Natural killer cell (primary cell): ENCODE results near the gene ZFR2. TPM values are rescaled to one million over a fixed set of nuclear protein-coding genes. Genes with fewer than 3 reads are reported as not detected.
"Not testable (repeated sequence)": the region's sequence is repeated elsewhere in the genome, so short reads cannot be mapped to it uniquely, and the experiment has no call there.

Experiments used
- ATAC-seq, 3 donors: fragments of 150-1000 bp in 2 of 3; fragments of 200-7000 bp in 1 of 3; cut with Tn5 transposase; 1 replicate in 1 of 3; 2 replicates in 2 of 3; pipeline ENCODE4 v1.10.0; 2021; ENCODE audit warnings: mild to moderate bottlenecking in 2 of 3, moderate library complexity in 2 of 3
- DNase-seq, 2 donors: peaks; one replicate each; pipeline versions ENCODE4 v3.0.0 to v3.0.0-alpha.2; 2013 to 2021; ENCODE audit warnings: mixed read lengths in 1 of 2
- H3K27ac ChIP-seq: one replicate; pipeline ENCODE4 v1.5.1; 2013; ENCODE audit warnings: mild to moderate bottlenecking, low read length
- H3K27me3 ChIP-seq: one replicate; pipeline ENCODE4 v1.6.1; 2013; ENCODE audit warnings: low read length; ENCODE audit not compliant: control insufficient read depth, insufficient read depth
- H3K36me3 ChIP-seq: one replicate; pipeline ENCODE4 v1.6.1; 2013; ENCODE audit warnings: low read length; ENCODE audit not compliant: control insufficient read depth, insufficient read depth
- H3K4me1 ChIP-seq: one replicate; pipeline ENCODE4 v1.6.1; 2013; ENCODE audit warnings: low read length; ENCODE audit not compliant: control insufficient read depth, insufficient read depth
- H3K4me3 ChIP-seq: one replicate; pipeline ENCODE4 v1.5.1; 2013; ENCODE audit warnings: low read length
- H3K9me3 ChIP-seq: one replicate; pipeline ENCODE4 v1.6.1; 2013; ENCODE audit warnings: low read length; ENCODE audit not compliant: control insufficient read depth, insufficient read depth
- H3K27ac Mint-ChIP-seq, 2 donors: one replicate each; pipeline ENCODE4 v1.8.0; 2022; ENCODE audit warnings: mild to moderate bottlenecking in 2 of 2, mixed read lengths in 2 of 2, moderate library complexity in 1 of 2
- H3K27me3 Mint-ChIP-seq, 2 donors: one replicate each; pipeline ENCODE4 v1.8.0; 2022; ENCODE audit warnings: low read depth in 2 of 2, mixed read lengths in 2 of 2
- H3K36me3 Mint-ChIP-seq: one replicate; pipeline ENCODE4 v1.8.0; 2022; ENCODE audit warnings: mixed read lengths
- H3K4me1 Mint-ChIP-seq, 2 donors: one replicate each; pipeline ENCODE4 v1.8.0; 2022; ENCODE audit warnings: mixed read lengths in 2 of 2
- H3K4me3 Mint-ChIP-seq: one replicate; pipeline ENCODE4 v1.8.0; 2022; ENCODE audit warnings: mild to moderate bottlenecking, moderate library complexity, mixed read lengths
- H3K9me3 Mint-ChIP-seq, 2 donors: one replicate each; pipeline ENCODE4 v1.8.0; 2022; ENCODE audit warnings: mixed read lengths in 2 of 2
- WGBS: methylation state at CpG from one replicate; pipeline ENCODE4 v1.1.7; 2013; ENCODE audit warnings: missing lambda C conversion rate; ENCODE audit not compliant: insufficient coverage; 5-methylcytosine and 5-hydroxymethylcytosine counted together
- intact Hi-C: fragments of 100-400 bp; cut with micrococcal nuclease; formaldehyde crosslinking; loops from one replicate; pipeline ENCODE4 v1.14.2; 2022
- total RNA-seq, 4 donors: library from RNA; stranded (reverse); fragments of 120-200 nt in 1 of 4; gene quantifications; one replicate each; pipeline versions ENCODE4 v1.2.3 to v1.2.4, GENCODE V29; 2013 to 2022
- TF ChIP-seq, protein P1 (sequence below): fragments of 200-600 bp; IDR thresholded peaks from one replicate; pipeline ENCODE4 v1.8.0; 2022; ENCODE audit warnings: antibody characterized with exemption

Gene ZFR2
- total RNA-seq, 3 donors from 2014 or later (not counting 1 experiment from before 2014, with no cell fraction given) = 1.6 to 4.4 (median 1.7) TPM

DNA sequence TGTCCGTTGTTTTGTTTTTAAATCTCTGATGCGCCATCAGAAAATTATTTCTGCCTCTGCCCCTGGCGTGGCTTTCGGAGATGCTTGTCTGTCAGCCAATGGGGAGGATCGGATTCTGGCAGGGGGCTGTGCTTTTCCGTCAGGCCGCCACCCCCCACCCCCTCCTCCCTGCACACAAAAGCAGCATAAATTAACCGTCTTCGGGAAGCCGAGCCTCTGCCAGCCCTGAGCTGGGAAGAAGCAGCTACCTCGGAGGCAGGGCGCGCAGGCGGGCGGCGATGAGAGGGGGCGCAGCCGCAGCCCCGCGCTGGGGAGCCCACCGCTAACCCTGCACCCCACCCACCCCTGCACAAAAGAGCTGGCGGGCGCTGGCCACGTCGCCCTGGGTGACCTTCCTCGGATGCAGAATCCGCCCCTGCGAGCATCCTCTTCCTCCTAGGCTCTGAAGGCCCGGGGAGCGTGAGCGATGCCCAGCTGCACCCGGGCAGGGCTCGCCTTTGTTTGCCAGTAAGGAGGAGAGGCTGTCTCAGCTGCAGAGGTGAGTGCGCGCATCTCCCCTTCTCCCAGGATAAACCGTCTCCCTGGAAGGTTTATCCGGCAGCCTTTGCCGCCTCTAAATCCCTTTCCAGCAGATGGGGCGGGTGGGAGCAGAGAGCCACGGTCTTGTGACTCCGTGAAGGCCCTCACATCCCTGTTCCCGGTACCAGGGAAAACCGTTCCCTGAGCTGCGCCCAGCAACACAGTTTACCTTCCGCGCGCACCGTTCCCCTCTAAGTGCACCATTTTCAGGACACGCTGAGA is 11.8 kb upstream of the ZFR2 start, which contains the start of gene ATCAY:
Gene ATCAY, plus strand, starts transcription at position 215 of the 801 bp plus-strand sequence. CDS start 5,083 bp downstream, outside the sequence.
- intact Hi-C loops = no loop called here

DNA sequence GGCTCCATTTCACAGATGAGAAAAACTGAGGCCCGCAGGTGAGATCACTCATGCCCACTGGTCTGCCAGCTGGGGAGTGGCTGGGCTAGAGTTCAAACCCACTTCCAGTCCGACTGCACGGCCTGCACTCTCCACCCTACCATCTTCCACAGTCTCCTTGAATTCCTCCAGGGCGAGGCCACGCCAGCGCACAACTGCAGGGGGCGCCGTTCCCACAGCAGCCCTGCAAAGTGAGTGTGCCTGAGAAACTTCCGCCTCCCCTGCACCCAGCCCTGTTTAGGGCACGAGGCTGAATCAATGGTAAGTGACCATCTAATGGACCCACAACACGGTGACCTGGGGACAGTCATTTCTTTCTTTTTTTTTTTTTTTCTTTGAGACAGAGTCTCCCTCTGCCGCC is 10.8 kb upstream of the ZFR2 start:
- intact Hi-C loops = no loop called here
- H3K27ac Mint-ChIP-seq = no peak overlapping the region
- no peak for DNase-seq
- no peak overlapping the region for H3K4me3 Mint-ChIP-seq
- TF ChIP-seq, protein P1, sequence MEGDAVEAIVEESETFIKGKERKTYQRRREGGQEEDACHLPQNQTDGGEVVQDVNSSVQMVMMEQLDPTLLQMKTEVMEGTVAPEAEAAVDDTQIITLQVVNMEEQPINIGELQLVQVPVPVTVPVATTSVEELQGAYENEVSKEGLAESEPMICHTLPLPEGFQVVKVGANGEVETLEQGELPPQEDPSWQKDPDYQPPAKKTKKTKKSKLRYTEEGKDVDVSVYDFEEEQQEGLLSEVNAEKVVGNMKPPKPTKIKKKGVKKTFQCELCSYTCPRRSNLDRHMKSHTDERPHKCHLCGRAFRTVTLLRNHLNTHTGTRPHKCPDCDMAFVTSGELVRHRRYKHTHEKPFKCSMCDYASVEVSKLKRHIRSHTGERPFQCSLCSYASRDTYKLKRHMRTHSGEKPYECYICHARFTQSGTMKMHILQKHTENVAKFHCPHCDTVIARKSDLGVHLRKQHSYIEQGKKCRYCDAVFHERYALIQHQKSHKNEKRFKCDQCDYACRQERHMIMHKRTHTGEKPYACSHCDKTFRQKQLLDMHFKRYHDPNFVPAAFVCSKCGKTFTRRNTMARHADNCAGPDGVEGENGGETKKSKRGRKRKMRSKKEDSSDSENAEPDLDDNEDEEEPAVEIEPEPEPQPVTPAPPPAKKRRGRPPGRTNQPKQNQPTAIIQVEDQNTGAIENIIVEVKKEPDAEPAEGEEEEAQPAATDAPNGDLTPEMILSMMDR = no peak
- Histone ChIP-seq H3K9me3 (no peaks in the 10 kb centered on the region), H3K27ac (no peak overlapping the region), H3K4me3 (no peak overlapping the region), H3K4me1 (peaks cover 14% of the 10 kb centered on the region), H3K36me3 (no peaks in the 10 kb centered on the region), H3K27me3 (peaks cover 36% of the 10 kb centered on the region)
- ATAC-seq = no peak
- peaks cover 0 to 5% of the 10 kb centered on the region in 2 donors for H3K4me1 Mint-ChIP-seq
- H3K27me3 Mint-ChIP-seq = peaks cover 0 to 20% of the 10 kb centered on the region in 2 donors
- H3K36me3 Mint-ChIP-seq = no peaks in the 10 kb centered on the region
- WGBS = 61% methylated on average over 12 of the region's 12 CpGs
- no peaks in the 10 kb centered on the region for H3K9me3 Mint-ChIP-seq

More for the DNA sequence above, 11.8 kb upstream of the ZFR2 start, which contains the start of gene ATCAY:
- Histone ChIP-seq H3K4me1 (peaks cover 14% of the 10 kb centered on the region), H3K4me3 (no peak within 1 kb of the TSS), H3K27me3 (peaks cover 36% of the 10 kb centered on the region), H3K9me3 (no peaks in the 10 kb centered on the region), H3K27ac (no peak within 1 kb of the TSS), H3K36me3 (no peaks in the 10 kb centered on the region)
- peaks cover 0 to 20% of the 10 kb centered on the region in 2 donors for H3K27me3 Mint-ChIP-seq
- H3K36me3 Mint-ChIP-seq = no peaks in the 10 kb centered on the region
- ATAC-seq (no peak), DNase-seq (no peak)
- no peak within 1 kb of the TSS for H3K4me3 Mint-ChIP-seq
- H3K9me3 Mint-ChIP-seq = no peaks in the 10 kb centered on the region
- H3K4me1 Mint-ChIP-seq = peaks cover 0 to 5% of the 10 kb centered on the region in 2 donors
- no peak within 1 kb of the TSS for H3K27ac Mint-ChIP-seq
- TF ChIP-seq, protein P1 = no peak
- WGBS = 5% methylated on average over 49 of the region's 49 CpGs

DNA sequence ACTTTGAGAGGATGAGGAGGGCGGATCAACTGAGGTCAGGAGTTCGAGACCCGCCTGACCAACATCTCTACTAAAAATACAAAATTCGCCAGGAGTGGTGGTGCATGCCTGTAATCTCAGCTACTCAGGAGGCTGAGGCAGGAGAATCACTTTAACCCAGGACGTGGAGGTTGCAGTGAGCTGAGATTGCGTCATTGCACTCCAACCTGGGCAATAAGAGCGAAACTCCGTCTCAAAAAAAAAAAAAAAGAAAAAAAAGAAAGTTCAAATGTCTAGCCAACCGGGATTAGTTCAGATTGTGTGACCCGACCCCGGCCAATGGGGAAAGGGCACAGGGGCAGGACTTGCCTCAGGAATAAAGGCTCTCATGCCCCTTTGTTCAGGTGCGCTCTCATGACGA is 5.9 kb upstream of the ZFR2 start:
- H3K36me3 Mint-ChIP-seq, H3K9me3 ChIP-seq, H3K27me3 Mint-ChIP-seq, H3K4me1 Mint-ChIP-seq, H3K9me3 Mint-ChIP-seq, DNase-seq, H3K4me3 ChIP-seq, intact Hi-C loops, ATAC-seq, H3K36me3 ChIP-seq, H3K4me3 Mint-ChIP-seq, H3K27ac Mint-ChIP-seq, H3K27ac ChIP-seq, H3K4me1 ChIP-seq: not testable (repeated sequence)
- peaks cover 15% of the 10 kb centered on the region for H3K27me3 ChIP-seq
- WGBS = 81% methylated on average over 13 of the region's 13 CpGs

DNA sequence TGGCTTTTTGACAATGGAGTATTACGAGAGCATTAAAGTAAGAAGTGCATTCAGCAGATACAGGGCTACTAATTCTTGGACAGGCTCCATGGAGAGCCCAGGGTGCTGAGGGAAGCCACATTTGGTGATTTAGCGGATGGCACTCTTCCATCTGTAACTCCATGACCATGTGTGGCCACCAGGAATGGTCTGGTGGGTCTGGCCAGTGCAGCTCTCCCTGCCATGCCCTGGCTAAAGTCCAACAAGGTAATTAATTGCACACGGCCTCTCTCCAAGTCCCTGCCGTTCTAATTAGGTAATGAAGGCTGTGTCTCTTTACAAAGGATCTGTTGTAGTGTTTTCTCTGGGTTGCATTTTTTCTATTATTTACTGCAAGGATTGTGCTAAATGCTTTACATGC is 4.3 kb upstream of the ZFR2 start:
- Histone ChIP-seq H3K27me3 (peaks cover 22% of the 10 kb centered on the region), H3K4me3 (no peak overlapping the region), H3K27ac (no peak overlapping the region), H3K36me3 (no peaks in the 10 kb centered on the region), H3K4me1 (peaks cover 6% of the 10 kb centered on the region), H3K9me3 (peaks cover 7% of the 10 kb centered on the region)
- TF ChIP-seq, protein P1 = no peak
- no peaks in the 10 kb centered on the region for H3K36me3 Mint-ChIP-seq
- H3K9me3 Mint-ChIP-seq = peaks cover 0 to 3% of the 10 kb centered on the region in 2 donors
- H3K4me1 Mint-ChIP-seq = peaks cover 0 to 10% of the 10 kb centered on the region in 2 donors
- peaks cover 7 to 18% of the 10 kb centered on the region in 2 donors for H3K27me3 Mint-ChIP-seq
- no peak for ATAC-seq
- intact Hi-C loops = no loop called here
- no peak for DNase-seq
- no peak overlapping the region for H3K4me3 Mint-ChIP-seq
- 76% methylated on average over 4 of the region's 4 CpGs for WGBS
- no peak overlapping the region for H3K27ac Mint-ChIP-seq
